HG02798 (cell line): Measurements from ENCODE around the gene EPYC.
A peak's percentile ranks its signal among the peaks of the same experiment; 100 is the strongest.
"Not testable (repeated sequence)": the region's sequence is repeated elsewhere in the genome, so short reads cannot be mapped to it uniquely, and the experiment has no call there.

Experiments
- ATAC-seq: cut with Tn5 transposase; IDR thresholded peaks from one replicate; pipeline ENCODE4 v1.9.1; 2021; ENCODE audit warnings: mild to moderate bottlenecking; ENCODE audit not compliant: unreplicated experiment, poor library complexity

The EPYC gene

DNA sequence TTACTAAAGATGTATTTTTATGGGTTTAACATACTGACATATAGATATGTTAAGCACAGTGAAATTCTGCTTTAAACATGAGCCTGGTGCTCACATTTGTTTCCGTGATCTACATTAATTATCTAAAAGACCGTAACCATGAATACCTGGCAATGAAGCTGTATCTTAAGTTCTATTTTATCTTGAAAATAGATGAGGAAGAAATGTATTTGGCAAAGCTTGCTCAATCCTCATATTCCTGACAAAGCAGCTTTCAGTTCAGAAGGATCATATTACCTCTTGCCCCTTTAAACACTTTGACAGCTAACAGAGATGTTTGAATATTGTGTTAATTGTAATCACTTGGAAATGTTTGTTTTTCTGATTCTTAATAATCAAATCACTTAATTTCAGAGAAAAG, 9.8 kb downstream of the EPYC start:
- ATAC-seq: no peak

DNA sequence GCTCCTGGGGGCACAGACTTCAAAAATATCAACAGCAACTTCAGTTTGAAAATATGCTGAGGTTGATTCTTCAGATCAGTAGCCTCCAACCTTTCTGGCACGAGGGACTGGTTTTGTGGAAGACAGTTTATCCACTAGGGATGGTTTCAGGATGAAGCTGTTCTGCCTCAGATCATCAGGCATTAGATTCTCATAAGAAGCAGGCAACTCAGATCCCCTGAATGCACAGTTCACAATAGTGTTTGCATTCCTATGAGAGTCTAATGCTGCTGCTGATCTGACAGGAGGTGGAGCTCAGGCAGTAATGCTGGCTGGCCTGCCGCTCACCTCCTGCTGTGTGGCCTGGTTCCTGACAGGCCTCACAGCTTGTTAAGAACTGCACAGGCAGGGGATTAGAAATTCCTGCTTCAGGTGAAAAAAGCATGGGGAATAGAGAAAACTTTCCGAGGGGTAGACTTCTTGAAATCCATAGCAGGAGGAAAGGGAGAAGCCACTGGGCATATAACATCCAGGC, 12.8 kb downstream of the EPYC start:
- no peak for ATAC-seq

DNA sequence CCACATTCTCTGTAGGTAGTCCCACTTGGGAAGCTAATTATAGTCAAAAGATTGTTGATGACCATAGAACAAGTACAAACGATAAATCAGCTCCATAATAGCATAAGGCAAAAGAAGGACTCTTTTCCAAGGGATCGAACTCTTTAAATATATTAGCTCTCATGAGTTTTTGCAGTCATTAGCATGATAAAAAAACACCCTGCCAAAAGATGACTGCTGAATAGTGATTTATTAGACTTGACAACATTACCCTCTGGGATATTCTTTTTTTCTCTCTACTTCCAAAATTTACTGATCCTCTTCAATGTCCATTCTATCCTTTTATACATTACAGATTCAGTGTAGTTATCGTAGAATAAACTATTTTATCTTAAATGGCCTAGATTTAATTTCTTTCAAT, 14.2 kb downstream of the EPYC start:
- ATAC-seq: no peak

DNA sequence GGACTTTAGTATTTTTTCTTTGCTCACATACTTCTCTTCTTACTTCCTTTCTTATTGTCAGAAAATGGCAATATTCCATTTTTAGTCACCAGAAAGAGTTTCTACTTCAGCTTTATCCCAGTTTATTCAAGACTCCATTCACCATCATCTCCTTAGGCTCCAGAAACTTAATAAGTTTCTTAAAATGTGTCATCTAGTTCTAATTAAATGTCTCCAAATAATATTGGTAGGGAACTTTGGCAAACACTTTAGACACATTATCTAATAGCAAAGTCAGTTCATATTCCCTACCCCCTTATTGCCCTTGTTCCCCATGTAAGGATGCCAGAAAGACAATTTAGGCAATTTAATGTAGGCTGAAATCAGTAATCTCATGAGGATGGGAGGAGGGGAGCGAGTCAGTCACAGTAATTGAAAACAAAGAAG, 15.1 kb downstream of the EPYC start:
- ATAC-seq: no peak

DNA sequence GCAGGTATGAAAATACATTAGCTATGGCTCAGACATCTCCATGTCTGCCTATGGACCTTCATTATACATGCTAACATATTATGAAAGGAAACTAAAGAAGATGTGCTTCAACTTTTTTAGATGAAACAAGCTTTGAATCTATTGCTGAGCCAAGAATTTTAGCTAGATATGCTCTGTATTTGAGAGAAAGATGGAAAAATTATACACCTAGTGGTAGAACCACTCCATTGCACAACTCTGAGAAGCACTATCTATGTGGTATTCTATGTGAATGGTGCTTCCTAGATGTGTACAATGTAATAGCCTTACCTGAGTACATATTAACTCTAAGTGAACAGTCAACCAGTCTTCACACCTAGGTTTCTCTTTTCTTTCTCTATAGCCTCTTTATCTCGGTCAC, 17.3 kb downstream of the EPYC start:
- peak; percentile 60 for ATAC-seq

DNA sequence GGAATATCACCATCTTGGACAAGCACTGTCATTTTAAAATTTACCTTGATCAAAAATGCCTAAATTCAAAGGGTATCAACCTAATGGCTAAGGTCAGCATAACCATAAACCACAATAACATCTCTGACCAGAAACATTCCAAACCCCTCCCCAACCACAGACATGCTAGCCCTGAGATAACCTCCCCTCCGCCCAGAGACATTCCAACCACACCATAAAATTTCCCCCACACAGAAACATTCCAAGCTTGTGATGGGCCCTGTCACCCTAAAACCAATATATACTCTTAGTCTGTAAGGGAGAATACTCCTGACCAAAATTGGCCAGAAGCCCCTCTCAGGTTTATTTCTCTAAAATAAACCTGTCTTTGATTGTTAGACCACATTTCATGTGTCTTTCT, 17.7 kb downstream of the EPYC start:
- ATAC-seq: no peak

DNA sequence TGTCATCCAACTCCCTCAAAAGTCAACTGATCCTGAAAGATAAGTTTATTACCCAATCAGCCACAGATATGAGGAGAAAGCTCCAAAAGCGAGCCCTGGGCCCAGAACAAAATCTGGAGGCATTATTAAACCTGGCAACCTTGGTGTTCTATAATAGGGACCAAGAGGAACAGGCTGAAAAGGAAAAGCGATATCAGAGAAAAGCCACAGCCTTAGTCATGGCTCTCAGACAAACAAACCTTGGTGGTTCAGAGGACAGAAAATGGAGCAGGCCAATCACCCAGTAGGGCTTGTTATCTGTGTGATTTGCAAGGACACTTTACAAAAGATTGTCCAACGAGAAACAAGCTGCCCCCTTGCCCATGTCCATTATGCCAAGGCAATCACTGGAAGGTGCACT, 19.4 kb downstream of the EPYC start:
- not testable (repeated sequence) for ATAC-seq

DNA sequence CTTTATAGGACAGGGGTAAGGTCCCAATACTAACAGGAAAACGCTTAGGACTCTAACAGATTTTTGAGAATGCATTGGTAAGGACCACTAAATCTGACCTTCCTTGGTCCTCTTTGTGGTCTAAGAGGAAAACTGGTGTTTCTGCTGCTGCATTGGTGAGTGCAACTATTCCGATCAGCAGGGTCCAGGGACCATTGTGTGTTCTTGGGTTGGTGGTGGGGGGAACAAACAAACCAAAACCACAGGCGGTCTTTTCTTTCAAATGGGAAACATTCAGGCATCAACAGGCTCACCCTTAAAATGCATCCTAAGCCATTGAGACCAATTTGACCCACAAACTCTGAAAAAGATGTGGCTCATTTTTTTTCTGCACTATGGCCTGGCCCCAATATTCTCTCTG, 20.7 kb downstream of the EPYC start:
- ATAC-seq: no peak

DNA sequence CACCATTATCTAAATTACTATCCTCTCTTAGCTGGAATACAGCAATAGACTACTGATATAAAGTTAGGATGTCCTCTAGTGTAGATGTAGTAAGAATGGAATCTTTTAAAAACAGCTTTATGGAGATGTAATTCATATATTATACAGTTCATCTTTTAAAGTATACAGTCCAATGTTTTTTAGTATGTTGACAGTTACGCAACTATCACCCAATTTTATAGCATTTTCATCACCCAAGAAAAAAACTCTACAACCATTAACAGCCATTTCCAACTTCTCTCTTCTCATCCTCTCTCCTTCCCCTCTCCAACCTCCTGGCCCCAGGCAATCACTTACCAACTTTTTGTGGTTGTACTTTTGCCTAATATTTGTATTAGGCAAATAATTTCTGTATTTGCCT, 22.6 kb downstream of the EPYC start:
- ATAC-seq: no peak

DNA sequence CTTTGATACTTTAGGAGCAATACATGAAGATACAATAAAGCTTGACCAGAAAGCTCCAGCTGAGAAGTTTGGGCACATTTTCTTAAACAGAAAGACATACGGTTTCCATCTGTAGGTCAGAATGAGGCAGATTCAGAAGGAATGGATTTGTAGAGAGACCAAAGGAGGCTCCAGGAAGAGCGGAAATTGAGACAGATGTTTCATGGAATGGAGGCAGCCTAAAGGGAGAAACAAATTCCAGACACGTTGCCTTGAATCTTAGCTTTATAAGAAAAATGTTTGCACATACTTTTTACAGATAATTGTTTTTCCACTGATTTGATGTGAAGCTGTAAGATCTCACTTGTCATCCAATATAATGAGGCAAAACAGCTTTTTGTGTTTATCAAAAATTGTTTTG, 24.8 kb downstream of the EPYC start:
- ATAC-seq: no peak

DNA sequence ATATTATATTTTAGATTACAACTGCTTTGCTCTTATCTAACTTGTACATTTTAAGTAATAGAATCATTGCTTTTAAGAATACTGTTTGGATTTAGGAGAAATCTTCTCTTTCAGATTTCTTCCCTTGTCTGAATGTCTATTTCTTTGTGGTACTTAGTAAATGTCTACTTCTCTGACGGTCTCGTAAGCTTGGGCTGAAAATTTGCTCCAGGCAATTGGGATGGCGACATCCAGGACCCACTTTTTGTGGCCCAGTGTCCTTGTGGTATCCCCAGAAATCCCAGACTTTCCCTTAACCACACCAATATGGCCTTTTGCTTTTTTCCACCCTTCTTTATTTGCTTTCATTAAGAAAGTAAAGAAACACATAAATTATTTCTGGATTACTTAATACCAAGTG, 25.8 kb downstream of the EPYC start:
- ATAC-seq: no peak

DNA sequence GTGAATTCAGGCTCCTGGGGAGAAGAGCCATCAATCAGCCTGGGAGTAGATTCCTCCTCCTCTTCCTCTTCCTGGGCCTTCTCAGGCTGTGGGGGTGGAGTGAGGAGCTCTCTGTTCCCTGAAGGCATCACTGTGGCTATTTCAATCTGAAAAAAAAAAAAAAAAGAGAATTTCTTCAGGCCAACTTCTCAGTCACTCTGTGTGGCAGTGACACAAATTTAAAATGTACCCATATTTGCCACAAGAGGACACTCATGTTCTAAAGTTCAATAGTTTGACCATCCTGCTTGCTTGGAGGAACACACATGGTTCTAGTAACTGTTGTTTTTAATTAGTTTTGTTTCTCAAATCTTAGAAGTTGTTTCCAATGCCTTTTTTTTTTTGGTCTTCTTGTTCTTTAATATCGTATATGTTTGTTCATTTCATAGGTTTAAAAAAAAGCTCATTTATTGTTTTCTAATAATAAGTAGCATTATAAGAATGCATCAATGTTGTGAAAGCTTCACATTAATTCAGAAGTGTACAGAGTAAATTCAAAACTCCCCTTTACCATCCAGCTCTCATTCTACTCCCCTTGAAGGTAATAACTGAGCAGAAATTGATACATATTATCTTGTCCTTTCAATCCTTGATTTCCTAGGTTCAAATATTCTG, 26.5 kb downstream of the EPYC start:
- peak; percentile 79 for ATAC-seq

DNA sequence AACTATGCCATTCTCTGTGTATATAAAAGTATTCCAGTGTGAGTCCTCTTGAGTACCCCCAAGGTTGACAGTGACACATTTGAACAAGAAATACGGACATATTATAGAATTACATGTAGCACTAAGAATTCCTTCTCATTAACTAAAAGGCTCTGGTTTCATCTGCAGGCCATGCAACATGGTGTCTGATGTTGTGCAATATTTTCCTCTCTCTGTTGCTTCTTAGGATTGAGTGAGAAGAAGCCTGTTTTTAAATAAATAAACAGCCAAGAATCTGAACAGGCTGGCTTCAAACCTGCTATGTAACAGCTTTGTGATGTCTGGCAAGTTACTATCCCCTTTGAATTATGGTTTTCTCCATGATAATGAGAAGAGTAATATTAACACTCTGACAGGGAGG, 27.5 kb downstream of the EPYC start:
- no peak for ATAC-seq

DNA sequence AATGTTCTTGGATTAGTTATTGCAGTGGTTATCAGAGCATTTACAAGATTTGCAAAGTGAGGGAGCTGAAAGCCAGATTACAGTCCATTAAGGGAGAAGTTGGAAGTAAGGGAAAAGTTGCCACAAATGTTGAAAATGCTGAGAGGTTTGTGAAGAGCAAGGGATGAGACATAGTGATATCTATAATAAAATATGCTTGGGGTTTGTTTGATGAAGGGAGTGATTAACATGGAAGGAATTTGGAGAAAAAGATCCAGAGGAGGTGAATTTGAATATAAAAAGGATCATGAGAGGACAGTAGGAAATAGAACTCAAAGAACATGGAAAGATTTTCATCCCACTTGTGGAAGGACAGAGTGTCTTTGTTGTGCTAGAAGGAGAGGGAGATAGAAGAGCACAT, 30.5 kb downstream of the EPYC start:
- ATAC-seq: no peak

DNA sequence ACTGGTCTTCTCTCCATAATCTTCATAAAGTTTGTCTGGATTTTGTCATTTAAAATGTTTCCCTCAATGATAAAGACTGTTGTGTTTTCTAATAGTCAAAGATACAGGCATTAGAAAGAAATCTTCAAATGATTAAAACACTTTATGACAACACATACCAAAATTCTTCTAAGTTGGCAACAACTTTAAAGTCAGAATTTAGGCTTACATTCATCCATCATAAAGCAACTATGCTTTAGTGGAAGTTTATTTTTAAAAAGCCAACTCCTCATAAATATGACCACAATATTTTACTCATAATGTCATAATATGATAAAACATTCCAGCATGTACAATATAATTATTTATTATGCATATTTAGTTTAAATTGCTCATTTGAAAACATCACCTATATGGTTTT, 32.5 kb downstream of the EPYC start:
- no peak for ATAC-seq

DNA sequence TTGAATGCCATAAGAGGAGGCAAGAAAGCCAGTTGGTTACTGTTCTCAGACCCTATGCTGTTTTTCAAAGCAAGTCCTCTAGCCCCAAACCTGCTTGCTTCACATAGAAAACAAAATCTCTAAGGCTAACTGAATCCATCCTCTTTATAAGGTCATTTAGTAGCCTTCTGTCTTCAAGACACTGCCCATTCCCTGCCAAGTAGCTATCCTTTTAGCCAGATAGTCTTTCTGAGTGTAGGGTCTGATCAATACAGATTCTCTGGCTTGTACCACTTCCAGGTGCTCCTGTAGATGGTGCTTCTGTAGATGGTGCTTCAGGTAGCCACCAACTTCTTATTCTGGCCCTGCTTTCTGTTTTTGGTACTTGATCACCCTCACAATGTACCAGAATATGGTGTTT, 33.9 kb downstream of the EPYC start:
- ATAC-seq: no peak

DNA sequence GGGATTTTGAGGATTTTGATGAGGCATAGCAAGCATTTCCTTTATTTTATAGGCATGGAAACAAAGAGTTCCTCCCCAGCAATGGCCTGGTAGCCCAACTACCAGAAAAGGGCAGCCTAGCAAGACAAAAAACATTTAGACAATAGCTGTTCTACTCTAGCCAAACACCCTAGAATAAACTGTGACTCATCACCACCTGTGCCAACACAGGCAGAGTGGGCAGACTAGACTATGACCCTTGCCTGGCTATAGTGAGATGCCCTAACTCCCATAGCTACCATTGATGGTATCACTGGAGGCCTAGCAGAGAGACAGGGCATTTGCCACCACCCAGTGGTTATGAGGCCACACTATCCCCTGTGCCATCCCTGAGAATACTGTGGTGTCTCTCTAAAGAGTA, 34.3 kb downstream of the EPYC start:
- no peak for ATAC-seq

DNA sequence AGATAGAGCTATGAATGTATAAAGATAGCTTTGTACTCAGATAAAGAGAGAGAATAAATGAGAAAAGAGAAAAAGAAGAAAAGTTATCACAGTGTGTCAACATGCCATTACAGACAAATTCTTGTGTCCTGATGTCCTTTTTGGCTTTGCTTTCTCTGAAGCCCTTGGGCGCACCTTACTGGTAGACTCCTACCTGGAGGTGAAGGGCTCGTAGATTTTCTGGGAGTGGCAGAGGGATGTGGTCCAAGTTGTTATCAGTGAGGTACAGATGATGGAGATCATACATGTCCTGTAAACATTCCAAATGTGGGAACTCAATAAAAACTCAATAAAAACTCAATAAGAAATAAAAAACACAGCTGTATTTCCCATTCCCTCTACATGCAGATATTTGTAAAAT, 34.9 kb downstream of the EPYC start:
- ATAC-seq: no peak

DNA sequence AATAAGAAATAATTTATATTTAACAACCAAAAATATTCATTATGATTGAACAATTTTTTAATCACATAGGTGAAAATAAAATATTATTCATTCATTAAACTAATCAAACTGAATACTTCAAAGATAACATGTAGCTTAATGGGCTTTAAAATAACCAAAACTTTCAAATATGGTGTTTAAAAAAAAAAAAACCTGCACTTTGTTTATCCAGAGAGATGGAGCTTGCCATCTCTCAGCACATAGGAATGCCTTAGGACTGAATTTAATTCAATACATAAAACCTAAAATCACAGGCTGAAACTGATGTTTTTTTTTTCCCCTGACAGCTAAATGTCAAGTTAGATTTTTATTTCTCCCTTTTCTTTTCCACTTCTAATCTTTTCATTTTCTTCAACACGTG, 35.4 kb downstream of the EPYC start:
- ATAC-seq: no peak

DNA sequence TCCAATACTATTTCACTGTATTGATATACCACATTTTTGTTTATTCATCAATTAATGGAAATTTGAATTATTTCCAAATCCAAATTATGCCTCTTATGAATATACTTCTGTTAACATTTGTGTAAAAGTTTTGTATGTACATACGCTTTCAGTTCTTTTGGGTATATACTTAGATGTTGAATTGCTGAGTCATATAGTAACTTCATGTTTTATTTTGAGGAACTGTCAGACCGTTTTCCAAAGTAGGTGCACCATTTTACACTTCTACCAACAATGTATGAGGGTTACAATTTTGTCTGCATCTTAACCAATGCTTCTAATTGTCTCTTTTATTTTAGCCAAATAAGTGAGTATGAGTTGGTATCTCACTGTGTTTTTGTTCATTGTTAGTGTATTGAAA, 39.6 kb downstream of the EPYC start:
- no peak for ATAC-seq

DNA sequence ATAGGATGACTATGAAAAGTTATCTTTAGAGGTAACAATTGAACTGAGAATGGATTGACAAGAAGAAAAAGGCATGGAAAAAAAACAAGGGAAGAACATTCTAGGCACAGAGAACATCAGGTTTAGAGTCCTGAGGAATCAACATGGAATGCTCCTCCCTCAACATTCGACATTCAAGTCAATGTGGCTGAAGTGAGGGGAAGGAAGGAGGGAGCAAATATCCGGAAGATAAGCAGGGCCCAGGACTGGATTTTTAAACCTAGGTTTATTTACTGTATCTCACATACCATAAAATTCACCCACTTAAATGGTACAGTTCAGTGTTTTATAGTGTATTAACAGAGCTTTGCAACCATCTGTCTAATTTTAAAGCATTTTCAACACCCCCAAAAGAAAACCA, 40.2 kb downstream of the EPYC start:
- ATAC-seq: no peak

DNA sequence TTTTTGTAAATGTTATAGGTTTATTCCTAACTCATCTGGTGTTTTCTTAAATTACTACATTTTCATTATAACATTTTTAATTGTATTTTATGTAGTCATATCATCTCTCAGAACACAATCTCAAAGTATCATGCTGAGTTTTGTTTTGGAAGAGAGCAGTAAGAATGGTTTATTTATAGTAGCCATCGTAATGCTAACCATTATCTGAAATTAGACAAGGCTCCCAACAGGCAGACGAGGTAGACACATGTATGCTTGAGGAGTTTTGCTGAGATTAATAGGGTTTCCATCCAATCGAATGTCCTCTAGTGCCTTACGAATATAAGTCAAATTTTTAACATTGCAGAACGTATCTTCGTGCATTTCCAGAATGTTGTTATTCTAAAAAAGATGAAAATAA, 40.8 kb downstream of the EPYC start:
- no peak for ATAC-seq

DNA sequence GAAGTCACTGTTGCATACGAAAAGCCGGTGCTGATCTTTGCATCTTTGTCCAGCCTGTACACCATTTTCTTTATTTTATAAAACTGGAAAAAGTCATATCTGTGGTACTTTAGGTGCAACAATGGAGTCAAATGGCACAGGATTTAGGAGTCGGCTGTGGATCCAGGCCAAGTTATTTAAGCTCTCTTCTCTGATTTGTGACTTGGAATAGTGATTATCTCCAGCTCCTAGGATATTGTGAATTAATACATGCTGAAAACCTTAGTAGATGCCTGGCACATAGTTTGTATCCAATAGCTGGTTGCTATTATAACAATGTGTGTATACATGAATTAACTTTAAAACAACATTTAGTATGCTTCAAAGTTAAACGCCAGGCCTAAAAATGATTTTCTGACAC, 43.6 kb downstream of the EPYC start:
- ATAC-seq: no peak
